GM12865 (cell line): ENCODE measurements around the gene NAA15.
"Not testable (repeated sequence)": the region's sequence is repeated elsewhere in the genome, so short reads cannot be mapped to it uniquely, and the experiment has no call there.

ENCODE experiments used
- DNase-seq: peaks from one replicate; pipeline ENCODE4 v3.0.0; 2010; ENCODE audit warnings: low read depth
- H3K4me3 ChIP-seq: 2 replicates; pipeline ENCODE4 v1.5.1; 2011; ENCODE audit warnings: mild to moderate bottlenecking, low read depth, low read length, control low read depth
- CTCF ChIP-seq: IDR thresholded peaks from 2 replicates; pipeline ENCODE4 v1.5.1; 2011; ENCODE audit warnings: low read length, control low read depth, low read depth, inconsistent platforms; ENCODE audit not compliant: insufficient read depth; ENCODE audit errors: missing control alignments

Gene NAA15

GRCh38 chr4:139457318-139457717 is 156.0 kb downstream of the NAA15 start:
- no peak for TF ChIP-seq CTCF
- DNase-seq: no peak
- H3K4me3 ChIP-seq: no peak overlapping the region

GRCh38 chr4:139458543-139458942 is 157.2 kb downstream of the NAA15 start:
- no peak for DNase-seq
- no peak for TF ChIP-seq CTCF
- no peak overlapping the region for H3K4me3 ChIP-seq

- no peak for TF ChIP-seq CTCF
- no peak overlapping the region for H3K4me3 ChIP-seq
- DNase-seq: no peak
Measured at GRCh38 chr4:139458999-139459398, 157.7 kb downstream of the NAA15 start.

GRCh38 chr4:139460565-139460964 is 159.3 kb downstream of the NAA15 start:
- no peak for DNase-seq
- H3K4me3 ChIP-seq: no peak overlapping the region
- no peak for TF ChIP-seq CTCF

GRCh38 chr4:139461022-139461628 is 159.8 kb downstream of the NAA15 start:
- DNase-seq: no peak
- TF ChIP-seq CTCF: no peak
- H3K4me3 ChIP-seq: no peak overlapping the region

GRCh38 chr4:139464512-139464911 is 163.2 kb downstream of the NAA15 start:
- H3K4me3 ChIP-seq, DNase-seq: not testable (repeated sequence)

- no peak overlapping the region for H3K4me3 ChIP-seq
- no peak for DNase-seq
- no peak for TF ChIP-seq CTCF
Measured at GRCh38 chr4:139465922-139466321, 164.6 kb downstream of the NAA15 start.

GRCh38 chr4:139468756-139469155 is 167.5 kb downstream of the NAA15 start:
- DNase-seq, H3K4me3 ChIP-seq: not testable (repeated sequence)
